ENCODE data around the gene C4orf50.

DNA sequence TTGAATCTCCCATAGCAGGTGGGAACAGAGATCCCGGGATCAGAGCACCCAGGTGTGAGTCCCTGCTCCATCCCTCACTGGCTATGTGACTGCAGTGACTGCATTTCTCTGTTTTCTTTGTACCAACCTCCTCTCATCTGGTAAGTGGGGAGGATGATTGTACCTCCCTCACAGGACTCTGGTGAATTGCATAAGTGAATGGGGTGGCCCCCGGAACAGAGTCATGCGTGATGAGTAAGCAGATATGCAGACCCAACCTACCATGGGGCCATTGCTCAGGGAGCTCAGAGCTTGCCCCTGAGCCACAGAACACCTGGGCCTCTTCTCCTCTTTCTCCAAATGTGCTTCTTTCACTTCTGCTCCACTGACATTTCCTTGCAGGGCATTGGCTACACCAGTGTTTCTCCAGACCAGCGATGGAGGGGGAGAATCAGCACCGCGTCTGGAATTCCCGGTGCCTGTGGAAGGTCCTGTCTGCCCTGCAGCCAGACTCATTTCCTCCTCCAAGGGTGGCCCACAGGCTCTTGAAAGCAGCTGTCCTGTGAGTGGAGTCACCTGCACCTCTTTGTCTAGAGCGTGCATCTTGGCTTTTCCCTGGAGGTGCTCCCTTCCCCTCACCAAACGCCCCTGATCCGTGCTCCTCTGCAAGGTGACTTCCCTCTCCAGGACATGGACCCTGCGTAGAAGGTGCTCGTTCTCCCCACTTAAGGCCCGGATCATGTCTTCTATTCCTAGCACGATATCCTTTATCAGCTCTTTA is 30.0 kb downstream of the C4orf50 start:
- TF ChIP-seq, protein P1, sequence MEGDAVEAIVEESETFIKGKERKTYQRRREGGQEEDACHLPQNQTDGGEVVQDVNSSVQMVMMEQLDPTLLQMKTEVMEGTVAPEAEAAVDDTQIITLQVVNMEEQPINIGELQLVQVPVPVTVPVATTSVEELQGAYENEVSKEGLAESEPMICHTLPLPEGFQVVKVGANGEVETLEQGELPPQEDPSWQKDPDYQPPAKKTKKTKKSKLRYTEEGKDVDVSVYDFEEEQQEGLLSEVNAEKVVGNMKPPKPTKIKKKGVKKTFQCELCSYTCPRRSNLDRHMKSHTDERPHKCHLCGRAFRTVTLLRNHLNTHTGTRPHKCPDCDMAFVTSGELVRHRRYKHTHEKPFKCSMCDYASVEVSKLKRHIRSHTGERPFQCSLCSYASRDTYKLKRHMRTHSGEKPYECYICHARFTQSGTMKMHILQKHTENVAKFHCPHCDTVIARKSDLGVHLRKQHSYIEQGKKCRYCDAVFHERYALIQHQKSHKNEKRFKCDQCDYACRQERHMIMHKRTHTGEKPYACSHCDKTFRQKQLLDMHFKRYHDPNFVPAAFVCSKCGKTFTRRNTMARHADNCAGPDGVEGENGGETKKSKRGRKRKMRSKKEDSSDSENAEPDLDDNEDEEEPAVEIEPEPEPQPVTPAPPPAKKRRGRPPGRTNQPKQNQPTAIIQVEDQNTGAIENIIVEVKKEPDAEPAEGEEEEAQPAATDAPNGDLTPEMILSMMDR (IDR thresholded peaks at IDR 0.05; ENCODE audit: low read depth, low read length), result no peak
- no peak for TF ChIP-seq EZH2phosphoT487 (IDR thresholded peaks at IDR 0.05; ENCODE audit: low read depth)
